GM15510 (cell line): ENCODE data around the gene KRTAP10-2.

Experiments used
- POLR2A ChIP-seq: IDR thresholded peaks from 3 replicates; pipeline ENCODE4 v1.6.1; 2011; ENCODE audit warnings: borderline replicate concordance; ENCODE audit not compliant: insufficient read length; ENCODE audit errors: extremely low read depth

KRTAP10-2 gene

DNA sequence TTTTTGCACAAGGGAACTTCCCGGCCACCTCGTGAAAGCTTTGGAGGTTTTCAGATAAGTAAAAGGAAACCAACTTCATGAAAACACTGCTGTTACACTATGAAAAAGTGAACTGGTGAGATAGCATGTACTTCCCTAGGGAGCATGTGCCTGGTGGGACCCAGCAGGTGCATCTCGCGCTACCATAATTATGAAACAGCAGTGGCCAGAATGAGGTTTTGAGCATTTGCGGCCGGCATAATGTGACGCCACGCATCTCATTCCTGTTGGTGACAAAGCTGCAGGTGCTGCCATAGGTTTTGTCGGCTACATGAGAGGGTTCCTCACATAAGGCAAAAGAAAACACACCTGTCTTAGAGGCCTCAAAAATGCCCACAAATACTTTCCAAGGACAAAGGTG, 5.6 kb upstream of the KRTAP10-2 start:
- no peak for TF ChIP-seq POLR2A

GRCh38 chr21:44555200-44555875, 4.0 kb upstream of the KRTAP10-2 start:
- no peak for TF ChIP-seq POLR2A

DNA sequence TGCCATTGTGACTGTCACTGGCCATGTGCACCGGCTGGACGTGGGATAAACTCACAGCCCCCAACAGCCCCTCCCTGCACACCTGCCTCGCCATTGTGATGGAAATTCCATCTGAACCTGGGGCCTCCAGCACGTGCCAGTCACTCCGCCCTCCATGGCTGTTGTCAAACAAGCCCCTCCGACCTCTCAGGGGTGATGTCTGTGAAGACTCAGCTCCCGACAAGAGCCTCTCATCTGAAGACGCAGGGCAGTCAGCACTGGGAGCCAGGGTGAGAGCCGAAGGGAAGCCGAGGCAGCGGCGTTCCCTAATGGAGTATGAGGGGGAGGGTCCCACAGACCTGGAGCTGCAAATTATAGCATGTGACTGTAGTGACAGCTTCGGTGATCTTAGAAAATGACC, 1.4 kb upstream of the KRTAP10-2 start:
- TF ChIP-seq POLR2A, result no peak

DNA sequence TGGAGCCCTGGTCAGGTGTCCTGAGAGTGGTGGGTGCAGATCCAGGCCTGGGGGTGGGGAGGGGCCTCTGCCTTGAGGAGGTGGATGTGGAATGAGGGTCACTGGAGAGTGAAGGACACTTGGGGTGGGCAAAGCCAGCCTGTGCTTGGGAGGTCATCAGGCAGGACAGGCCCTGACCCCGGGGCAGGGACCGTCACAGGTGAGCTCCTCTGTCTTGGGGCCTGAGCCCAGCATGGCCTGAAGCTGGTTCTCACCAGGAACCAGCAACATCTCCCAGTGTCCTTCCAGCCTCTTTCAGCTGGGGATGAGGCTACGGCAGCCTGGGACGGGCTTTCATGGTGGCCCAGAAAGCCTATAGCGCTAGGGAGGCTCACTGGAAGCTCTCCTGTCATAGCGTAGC, 831 bp upstream of the KRTAP10-2 start:
- no peak for TF ChIP-seq POLR2A

DNA sequence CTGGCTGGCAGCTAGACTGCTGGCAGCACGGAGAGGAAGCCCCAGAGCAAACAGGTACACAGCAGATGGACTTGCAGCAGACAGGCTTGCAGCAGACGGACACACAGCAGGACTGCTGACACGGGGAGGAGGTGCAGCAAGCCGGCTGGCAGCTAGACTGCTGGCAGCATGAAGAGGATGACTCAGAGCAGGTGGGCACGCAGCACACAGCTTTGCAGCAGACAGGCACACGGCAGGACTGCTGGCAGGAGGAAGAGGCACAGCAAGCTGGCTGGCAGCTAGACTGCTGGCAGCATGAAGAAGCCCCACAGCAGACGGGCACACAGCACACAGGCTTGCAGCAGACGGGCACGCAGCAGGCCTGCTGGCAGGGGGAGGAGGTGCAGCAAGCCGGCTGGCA, 498 bp downstream of the KRTAP10-2 start:
- TF ChIP-seq POLR2A, result no peak

GRCh38 chr21:44549525-44550211, 1.6 kb downstream of the KRTAP10-2 start:
- TF ChIP-seq POLR2A, result no peak

DNA sequence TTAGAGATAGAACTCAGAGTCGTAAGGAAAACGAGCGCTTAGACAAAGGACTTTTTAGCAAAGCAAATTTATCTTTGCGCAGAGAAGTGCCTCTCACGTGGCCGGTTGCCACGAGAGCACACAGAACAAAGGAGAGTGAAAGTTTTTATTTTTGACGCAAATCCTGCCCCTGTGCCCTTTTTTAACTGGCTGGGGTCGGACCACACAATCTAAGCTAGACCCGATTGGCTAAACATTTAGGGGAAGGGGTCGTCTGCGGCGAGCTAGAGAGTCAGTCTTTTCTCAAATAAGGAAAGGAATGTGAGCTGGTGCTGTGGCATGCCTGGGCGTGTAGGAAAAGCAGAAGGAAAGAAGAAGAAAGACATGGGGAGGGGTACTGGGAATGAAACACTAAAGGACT, 2.4 kb downstream of the KRTAP10-2 start:
- TF ChIP-seq POLR2A, result no peak

- no peak for TF ChIP-seq POLR2A
These were observed 2.9 kb downstream of the KRTAP10-2 start for GRCh38 chr21:44548381-44548780.

GRCh38 chr21:44547656-44548331, 3.5 kb downstream of the KRTAP10-2 start:
- no peak for TF ChIP-seq POLR2A

DNA sequence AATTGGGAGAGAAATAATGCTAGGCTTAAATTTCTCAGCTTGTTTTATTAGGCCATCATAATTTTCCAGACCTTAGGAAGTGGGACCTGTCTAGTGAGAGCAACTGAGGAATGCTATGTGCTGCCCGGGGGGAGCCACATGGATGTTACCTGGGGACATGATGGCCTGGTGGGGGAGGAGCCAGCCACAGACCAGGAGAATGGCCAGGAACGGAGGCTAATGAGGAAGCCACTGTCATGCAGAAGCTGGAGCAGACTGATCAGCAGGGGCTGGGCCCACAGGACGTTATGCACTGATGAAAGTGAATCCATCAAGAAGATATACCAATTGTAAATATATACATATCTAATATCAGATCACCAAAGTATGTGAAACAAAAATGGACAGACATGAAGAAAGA, 6.7 kb downstream of the KRTAP10-2 start:
- no peak for TF ChIP-seq POLR2A

DNA sequence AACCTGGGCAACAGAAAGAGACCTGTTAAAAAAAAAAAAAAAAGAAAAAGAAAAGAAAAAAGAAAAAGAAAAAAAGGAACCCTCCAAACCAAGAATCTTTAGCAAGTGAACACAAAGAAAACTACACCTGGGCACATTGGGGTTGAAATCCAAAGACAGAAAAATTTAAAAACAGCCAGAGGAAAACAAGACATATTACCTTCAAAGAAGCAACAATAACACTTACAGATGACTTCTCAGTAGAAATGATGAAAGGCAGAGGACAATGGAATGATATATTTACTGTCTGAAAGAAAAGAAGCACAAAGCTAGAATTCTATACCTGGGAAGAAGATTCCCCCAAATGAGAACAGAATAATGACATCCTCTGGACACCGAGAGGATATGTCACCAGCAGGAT, 8.6 kb downstream of the KRTAP10-2 start:
- TF ChIP-seq POLR2A, result no peak

DNA sequence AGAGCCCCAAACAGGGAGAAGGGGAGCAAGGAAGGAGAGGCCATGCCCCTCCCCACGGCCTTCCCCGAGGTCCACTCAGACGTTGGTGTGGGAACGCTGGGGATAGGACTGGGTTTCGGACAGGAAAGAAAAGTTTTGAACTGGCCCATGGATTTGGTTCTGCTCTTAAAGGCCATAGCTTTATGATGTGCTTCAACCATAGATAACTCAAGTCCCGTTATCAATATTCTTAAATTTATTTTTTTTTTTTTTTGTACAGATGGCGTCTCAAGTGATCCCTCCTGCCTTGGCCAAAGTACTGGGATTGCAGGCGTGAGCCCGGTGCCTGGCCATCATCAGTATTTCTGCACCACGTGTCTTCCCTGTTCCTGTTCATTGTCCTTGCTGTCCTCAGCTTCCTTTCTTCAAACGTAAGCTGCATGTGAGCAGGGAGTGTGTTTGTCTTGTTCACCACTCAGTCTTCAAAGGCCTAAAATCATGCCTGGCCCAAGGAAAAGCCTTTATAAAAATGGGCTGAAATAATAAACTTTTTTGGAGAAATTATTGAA, 10.5 kb downstream of the KRTAP10-2 start:
- no peak for TF ChIP-seq POLR2A

- no peak for TF ChIP-seq POLR2A
These were observed 11.2 kb downstream of the KRTAP10-2 start, which contains the start of gene KRTAP10-1 for GRCh38 chr21:44539991-44540666. TSS of gene KRTAP10-1 (minus strand) at chr21:44540195. CDS start at chr21:44540150, 45 bp downstream.

DNA sequence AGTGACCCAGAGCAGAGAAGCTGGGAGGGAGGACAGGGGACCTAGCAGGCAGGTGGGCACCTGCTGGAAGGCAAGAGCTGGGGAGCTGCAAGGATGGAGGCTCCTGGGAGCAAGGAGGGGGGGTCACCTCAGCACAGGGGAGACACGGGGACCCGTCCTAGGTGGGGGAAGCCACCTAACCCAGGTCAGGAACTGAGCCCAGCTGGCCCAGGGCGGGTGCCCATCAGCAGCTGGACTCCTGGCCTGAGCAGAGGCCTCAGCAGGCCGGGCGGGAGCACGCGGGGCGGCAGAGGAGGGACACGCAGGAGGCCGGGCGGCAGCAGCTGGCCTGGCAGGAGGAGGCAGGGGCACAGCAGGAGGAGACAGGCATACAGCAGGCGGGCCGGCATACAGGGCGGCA, 12.3 kb downstream of the KRTAP10-2 start:
- no peak for TF ChIP-seq POLR2A
